GM23338 (cell line): Measurements from ENCODE around the gene CYP2E1.

Experiments
- CREB1 ChIP-seq: fragments of 250-450 bp; sonication (Bioruptor Pico); IDR thresholded peaks from 2 replicates; pipeline ENCODE4 v1.5.0; 2020; ENCODE audit warnings: low read depth, mild to moderate bottlenecking, moderate library complexity
- CTCF ChIP-seq, 2 experiments: fragments of 200-600 bp in 1 of 2; sonication (generic) in 1 of 2; conservative IDR thresholded peaks; 2 replicates each; pipeline versions ENCODE4 v1.5.1 to v1.6.1; 2016 to 2017; ENCODE audit warnings: antibody characterized with exemption in 2 of 2, low read depth in 2 of 2, mild to moderate bottlenecking in 2 of 2, moderate library complexity in 1 of 2
- EZH2 ChIP-seq: fragments of 200-600 bp; sonication (generic); IDR thresholded peaks from one replicate; pipeline ENCODE4 v1.8.0; 2017; ENCODE audit warnings: antibody characterized with exemption, mild to moderate bottlenecking, low read depth; ENCODE audit not compliant: unreplicated experiment
- EZH2phosphoT487 ChIP-seq: fragments of 200-600 bp; sonication (generic); IDR thresholded peaks from one replicate; pipeline ENCODE4 v1.8.1; 2018; ENCODE audit warnings: antibody characterized with exemption; ENCODE audit not compliant: unreplicated experiment
- POLR2AphosphoS5 ChIP-seq: IDR thresholded peaks from 2 replicates; pipeline ENCODE4 v1.6.1; 2016; ENCODE audit warnings: antibody characterized with exemption, low read depth
- REST ChIP-seq: IDR thresholded peaks from one replicate; pipeline ENCODE4 v1.6.1; 2018; ENCODE audit warnings: antibody characterized with exemption; ENCODE audit not compliant: unreplicated experiment
- ZNF114 ChIP-seq: fragments of 250-450 bp; sonication (Bioruptor Pico); IDR thresholded peaks from 2 replicates; pipeline ENCODE4 v1.5.0; 2020; ENCODE audit warnings: mild to moderate bottlenecking, moderate library complexity

GRCh38 chr10:133520193-133520738 lies 6.9 kb upstream of the CYP2E1 start:
- TF ChIP-seq POLR2AphosphoS5 (peak; percentile 35; the same call in 1 of the 2 replicates), CTCF (conservative IDR thresholded peaks at IDR 0.05; ENCODE audit: low read depth in 2 of 2) (peak; percentile 70 to 77), REST (no peak), CREB1 (CRISPR knock-in tag) (no peak), EZH2 (no peak), ZNF114 (CRISPR knock-in tag) (no peak), EZH2phosphoT487 (no peak)
